Hypothalamus (tissue), 51 donors: ENCODE results near the gene CATSPERB.
A peak's percentile ranks its signal among the peaks of the same experiment; 100 is the strongest.
"Not testable (repeated sequence)": the region's sequence is repeated elsewhere in the genome, so short reads cannot be mapped to it uniquely, and the experiment has no call there.

Experiments
- DNase-seq, 51 donors: peaks; one replicate each; lab custom pipeline; 2025; lab: John Stamatoyannopoulos, UW

The CATSPERB gene

DNA sequence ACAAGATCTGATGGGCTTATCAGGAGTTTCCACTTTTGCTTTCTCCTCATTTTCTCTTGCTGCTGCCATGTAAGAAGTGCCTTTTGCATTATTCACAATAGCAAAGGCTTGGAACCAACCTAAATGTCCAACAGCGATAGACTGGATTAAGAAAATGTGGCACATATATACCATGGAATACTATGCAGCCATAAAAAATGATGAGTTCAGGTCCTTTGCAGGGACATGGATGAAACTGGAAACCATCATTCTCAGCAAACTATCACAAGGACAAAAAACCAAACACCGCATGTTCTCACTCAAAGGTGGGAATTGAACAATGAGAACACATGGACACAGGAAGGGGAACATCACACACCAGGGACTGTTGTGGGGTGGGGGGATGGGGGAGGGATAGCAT, 137.9 kb downstream of the CATSPERB start:
- DNase-seq, result not testable (repeated sequence)

- no peak for DNase-seq
Observed at GRCh38 chr14:91586410-91586809, 145.5 kb downstream of the CATSPERB start.

DNA sequence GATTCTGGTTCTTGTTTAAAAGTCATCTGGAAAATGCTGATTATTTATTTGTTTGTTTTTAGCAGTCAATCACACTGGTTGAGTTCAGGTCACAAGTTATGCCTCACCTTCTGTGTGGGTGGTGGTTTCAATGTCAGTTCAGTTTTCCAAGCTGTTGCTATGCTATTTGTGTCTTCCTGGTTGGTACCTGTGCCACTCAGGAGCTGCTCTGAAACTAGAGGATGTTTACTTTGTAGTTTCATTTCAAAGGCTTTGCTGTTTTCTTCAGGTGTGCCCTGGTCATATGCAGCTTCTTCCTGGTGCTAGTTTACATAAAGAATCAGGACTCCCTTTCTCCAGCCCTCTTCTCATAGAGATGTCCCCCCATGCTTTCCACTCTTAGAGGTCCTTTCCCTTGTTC, 146.0 kb downstream of the CATSPERB start:
- no peak for DNase-seq

- no peak for DNase-seq
Observed at GRCh38 chr14:91582761-91583160, 149.1 kb downstream of the CATSPERB start.

DNA sequence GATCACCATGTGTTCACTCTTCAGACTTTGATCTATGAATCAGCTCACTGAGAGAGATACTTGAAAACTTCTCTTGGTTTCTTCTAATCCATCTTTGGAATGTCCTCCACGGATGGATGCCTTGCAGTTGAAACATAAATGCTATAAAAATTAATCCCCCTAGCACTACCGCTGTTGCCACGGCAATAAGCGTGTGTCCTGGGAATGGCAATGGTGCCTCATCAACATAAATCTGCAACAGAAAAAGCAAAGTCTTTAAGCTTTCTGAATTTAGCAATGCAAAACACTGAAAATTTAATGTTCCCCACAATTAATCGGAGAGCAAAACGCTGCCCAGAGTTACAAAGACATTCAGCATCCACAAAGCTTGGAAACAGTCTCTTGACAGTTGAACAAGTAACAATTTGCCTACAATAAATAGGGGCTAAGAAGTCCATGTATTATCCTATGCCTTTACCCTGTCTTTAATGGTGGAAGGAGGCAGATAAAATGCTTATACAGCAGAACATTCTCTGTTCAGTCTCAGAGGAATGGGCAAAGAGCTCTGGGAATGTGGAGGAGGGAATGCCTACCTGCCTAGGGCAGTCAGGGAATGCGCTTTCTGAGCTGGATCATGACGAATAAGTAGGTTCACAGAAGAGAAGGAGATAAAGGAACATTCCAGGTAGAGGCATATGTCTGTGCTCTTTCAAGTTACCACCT, 150.9 kb downstream of the CATSPERB start:
- DNase-seq, result no peak

- no peak for DNase-seq
Observed at GRCh38 chr14:91577632-91578233, 154.2 kb downstream of the CATSPERB start.

DNA sequence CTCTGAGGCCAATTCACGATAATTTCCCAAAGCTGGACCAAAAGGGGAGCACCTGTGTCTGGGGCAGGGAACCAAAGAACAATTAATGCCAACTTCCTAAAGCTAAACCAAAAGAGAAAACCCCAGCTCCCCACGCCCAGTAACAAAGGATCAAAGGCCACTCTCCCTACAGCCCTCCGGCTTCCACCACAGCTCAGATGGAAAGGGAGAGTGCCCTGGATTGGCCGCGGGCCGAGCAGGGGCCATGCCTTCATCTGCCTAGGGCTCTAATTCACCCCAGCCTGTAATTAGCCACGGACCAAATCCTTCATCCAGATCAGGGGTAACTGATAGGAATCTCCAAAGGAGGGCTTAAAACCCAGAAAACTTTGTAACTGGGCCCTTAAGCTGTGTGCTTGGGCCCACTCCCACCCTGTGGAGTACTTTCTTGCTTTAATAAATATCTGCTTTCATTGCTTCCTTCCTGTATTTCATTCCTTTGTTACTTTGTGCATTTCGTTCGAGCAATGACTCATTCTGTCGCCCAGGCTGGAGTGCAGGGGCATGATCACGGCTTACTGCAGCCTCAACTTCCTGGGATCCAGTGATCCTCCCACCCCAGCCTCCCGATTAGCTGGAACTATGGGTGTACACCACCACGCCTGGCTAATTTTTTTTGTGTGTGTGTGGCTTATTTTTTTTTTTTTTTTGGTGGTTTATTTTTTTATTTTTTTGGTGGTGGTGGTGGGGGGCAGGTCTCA, 156.2 kb downstream of the CATSPERB start:
- no peak for DNase-seq

GRCh38 chr14:91573894-91574837, 157.7 kb downstream of the CATSPERB start:
- DNase-seq, result peak in 17 of 51 donors; percentile 4 to 74 (median 15)

DNA sequence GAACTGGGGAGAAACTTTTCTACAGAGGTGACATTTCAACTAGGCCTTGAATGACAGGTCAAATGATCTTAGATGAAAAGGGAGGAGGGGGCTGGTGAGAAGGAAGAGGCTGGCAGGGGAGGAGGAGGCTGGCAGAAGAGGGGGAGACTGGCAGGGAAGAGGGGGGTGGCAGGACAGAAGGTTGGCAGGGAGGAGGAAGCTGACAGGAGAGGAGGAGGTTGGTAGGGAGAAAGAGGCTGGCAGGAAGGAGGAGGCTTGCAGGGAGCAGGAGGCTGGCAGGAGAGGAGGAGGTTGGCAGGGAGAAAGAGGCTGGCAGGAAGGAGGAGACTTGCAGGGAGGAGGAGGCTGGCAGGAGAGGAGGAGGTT, 158.4 kb downstream of the CATSPERB start:
- DNase-seq, result peak in 1 of 51 donors; percentile 1

DNA sequence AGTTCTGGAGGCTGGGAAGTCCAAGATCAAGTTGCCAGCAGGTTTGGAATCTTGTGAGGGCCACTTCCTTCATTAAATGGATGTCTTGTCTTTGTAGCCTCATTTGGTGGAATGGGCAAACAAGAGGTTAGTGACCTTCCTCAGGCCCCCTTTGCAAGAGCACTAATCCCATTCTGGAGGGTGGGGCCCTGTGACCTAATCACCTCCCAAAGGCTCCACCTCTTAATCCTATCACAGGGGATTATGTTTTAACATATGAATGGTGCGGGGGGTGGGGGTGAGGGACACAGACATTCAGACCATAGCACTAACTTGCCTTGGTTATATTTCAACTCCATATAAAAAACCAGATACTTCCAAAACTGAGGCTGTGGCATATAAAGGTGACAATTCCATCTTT, 161.9 kb downstream of the CATSPERB start:
- DNase-seq, result no peak

DNA sequence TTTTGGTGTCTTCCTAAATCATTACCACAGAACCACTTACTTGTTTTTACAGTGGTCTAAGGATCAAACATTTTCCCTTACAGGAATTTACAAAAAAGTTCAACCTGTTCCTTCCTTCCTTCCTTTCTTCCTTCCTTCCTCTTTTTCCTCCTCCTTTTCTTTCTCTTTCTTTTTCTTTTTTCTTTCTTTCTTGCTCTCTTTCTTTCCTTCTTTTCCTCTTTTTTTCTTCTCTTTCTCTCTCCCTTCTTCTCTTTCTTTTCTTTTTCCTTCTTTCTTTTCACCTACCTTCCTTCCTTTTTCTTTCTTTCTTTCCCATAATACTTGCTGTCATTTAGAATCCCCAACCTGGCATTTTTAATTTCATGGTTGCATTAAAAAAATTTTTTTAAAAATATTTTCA, 162.6 kb downstream of the CATSPERB start:
- no peak for DNase-seq

GRCh38 chr14:91568626-91569025, 163.3 kb downstream of the CATSPERB start:
- DNase-seq, result no peak

- not testable (repeated sequence) for DNase-seq
Observed at GRCh38 chr14:91567827-91568226, 164.1 kb downstream of the CATSPERB start.

DNA sequence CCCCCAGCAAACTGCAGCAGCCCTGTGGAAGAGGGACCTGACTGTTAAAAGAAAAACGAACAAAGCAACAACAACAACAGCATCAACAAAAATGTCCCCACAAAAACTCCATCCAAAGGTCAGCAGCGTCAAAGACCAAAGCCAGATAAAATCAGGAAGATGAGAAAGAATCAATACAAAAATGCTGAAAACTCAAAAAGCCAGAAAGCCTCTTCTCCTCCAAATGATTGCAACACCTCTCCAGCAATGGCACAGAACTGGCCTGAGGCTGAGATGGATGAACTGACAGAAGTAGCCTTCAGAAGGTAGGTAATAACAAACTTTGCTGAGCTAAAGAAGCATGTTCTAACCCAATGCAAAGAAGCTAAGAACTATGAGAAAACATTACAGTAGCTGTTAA, 176.4 kb downstream of the CATSPERB start:
- no peak for DNase-seq

- DNase-seq, result no peak
Observed at GRCh38 chr14:91554535-91555332, 177.2 kb downstream of the CATSPERB start.

DNA sequence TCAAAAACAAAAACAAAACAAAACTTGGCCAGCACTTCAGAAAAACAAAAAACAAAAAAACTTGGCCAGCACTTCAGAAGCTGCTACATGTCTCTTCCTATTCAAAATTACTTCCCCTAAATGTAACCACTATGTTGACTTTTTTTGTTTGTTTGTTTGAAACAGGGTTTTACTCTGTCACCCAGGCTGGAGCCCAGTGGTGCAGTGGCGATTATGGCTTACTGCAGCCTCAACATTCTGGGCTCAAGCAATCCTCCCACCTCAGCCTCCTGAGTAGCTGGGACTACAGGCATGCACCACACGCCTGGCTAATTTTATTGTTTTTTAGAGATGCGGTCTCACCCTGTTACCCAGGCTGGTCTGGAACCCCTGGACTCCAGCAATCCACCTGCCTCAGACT, 183.8 kb downstream of the CATSPERB start:
- no peak for DNase-seq

DNA sequence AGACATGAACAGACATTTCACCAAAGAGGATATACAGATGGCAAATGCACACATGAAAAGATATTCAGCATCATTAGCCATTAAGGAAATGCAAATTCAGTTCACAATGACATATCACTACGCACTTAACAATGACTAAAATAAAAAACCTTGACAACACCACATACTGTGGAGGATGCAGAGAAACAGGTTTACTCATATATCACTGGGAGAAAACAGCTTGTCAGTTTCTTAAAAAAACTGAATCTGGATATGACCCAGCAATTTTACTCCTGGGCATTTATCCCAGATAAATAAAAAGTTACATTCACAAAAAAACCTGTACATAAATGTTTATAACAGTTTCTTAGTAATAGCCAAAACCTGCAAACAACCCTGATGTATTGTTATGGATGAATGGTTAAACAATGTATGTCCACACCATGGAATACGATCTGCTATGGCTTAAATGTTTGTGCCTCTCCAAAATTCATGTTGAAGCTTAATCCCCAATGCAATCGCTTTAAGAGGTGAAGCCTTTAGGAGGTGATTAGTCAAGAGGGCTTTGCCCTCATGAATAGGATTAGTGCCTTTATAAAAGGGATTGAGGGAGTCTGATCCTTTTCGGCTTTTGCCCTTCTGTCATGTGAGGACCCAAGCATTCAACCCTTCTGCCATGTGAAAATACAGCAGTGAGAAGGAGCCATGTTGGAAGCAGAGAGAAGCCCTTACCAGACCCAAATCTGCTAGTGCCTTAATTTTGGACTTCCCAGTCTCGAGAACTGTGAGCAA, 185.8 kb downstream of the CATSPERB start:
- DNase-seq, result no peak

DNA sequence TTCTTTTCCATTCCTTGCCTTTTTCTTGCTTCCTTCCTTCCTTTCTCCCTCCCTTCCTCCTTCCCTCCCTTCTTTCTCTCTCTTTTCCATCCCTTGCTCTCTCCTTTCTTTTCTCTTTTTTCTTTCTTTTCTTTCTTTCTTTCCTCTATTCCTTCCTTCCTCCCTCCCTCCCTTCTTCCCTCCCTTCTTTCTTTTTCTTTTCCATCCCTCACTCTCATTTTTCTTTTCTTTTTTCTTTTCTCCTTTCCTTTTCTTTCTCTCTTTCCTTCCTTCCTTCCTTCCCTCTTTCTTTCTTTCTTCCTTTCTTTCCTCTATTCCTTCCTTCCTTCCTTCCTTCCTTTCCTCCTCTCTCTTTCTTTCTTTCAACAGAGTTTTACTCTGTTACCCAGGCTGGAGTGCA, 186.7 kb downstream of the CATSPERB start:
- DNase-seq, result no peak

GRCh38 chr14:91536327-91536726, 195.6 kb downstream of the CATSPERB start:
- no peak for DNase-seq
